Stomach (tissue), 9 donors: ENCODE results near the gene ENPP4. TPM values are rescaled to one million over a fixed set of nuclear protein-coding genes. Genes with fewer than 3 reads are reported as not detected.

ENCODE experiments used
- DNase-seq, 2 donors: peaks; one replicate each; pipeline versions ENCODE4 v3.0.0 to v3.0.0-alpha.2; 2013 to 2019
- H3K27ac ChIP-seq, 5 donors: fragments of 200-600 bp in 4 of 5; sonication (generic) in 4 of 5; one replicate each; pipeline ENCODE4 v1.5.1; 2013 to 2019; ENCODE audit warnings: mild to moderate bottlenecking in 1 of 5, moderate library complexity in 1 of 5
- H3K27me3 ChIP-seq, 3 donors: fragments of 200-600 bp; sonication (generic); one replicate each; pipeline ENCODE4 v1.5.1; 2017 to 2019; ENCODE audit warnings: mixed run types in 1 of 3
- H3K36me3 ChIP-seq, 4 donors: fragments of 200-600 bp; sonication (generic); 1 replicate in 3 of 4; 2 replicates in 1 of 4; pipeline ENCODE4 v1.5.1; 2016 to 2019
- H3K4me1 ChIP-seq, 4 donors: fragments of 200-600 bp; sonication (generic); one replicate each; pipeline ENCODE4 v1.5.1; 2016 to 2019
- H3K4me3 ChIP-seq, 4 donors: fragments of 200-600 bp; sonication (generic) in 3 of 4; one replicate each; pipeline ENCODE4 v1.5.1; 2016 to 2019; ENCODE audit warnings: mild to moderate bottlenecking in 1 of 4
- H3K9me3 ChIP-seq, 4 donors: fragments of 200-600 bp; sonication (generic); one replicate each; pipeline ENCODE4 v1.5.1; 2016 to 2019
- EP300 ChIP-seq: sonication (generic); formaldehyde crosslinking; IDR thresholded peaks from one replicate; pipeline ENCODE4 v1.6.1; 2017; ENCODE audit warnings: antibody characterized with exemption
- POLR2A ChIP-seq, 4 donors: fragments of 450-650 bp; IDR thresholded peaks; one replicate each; pipeline ENCODE4 v1.6.1; 2016; ENCODE audit warnings: antibody characterized with exemption in 4 of 4, control low read depth in 2 of 4, mild to moderate bottlenecking in 1 of 4, moderate library complexity in 1 of 4
- POLR2AphosphoS5 ChIP-seq, 3 donors: sonication (generic); formaldehyde crosslinking; IDR thresholded peaks; one replicate each; pipeline ENCODE4 v1.6.1; 2016; ENCODE audit warnings: antibody characterized with exemption in 3 of 3
- WGBS, 5 donors: extraction: QIAGEN DNeasy Blood & Tissue Kit in 3 of 5; methylation state at CpG; one replicate each; pipeline versions ENCODE4 v1.1.5 to v1.1.7; 2013 to 2018; 5-methylcytosine and 5-hydroxymethylcytosine counted together
- intact Hi-C: fragments of 100-400 bp; cut with DNase I; formaldehyde crosslinking; loops from one replicate; pipeline ENCODE4 v1.15.1; 2023; ENCODE audit warnings: low total_unique reads
- polyA plus RNA-seq, 3 donors: library from polyadenylated mRNA; stranded (reverse); fragments of 200-250 nt; gene quantifications; one replicate each; pipeline ENCODE4 v1.2.3, GENCODE V29; 2013
- total RNA-seq, 5 donors: library from RNA; depleted of rRNA; stranded (reverse); fragments of >200 nt; gene quantifications; one replicate each; pipeline versions ENCODE4 v1.1.0 to v1.2.3, GENCODE V29; 2014 to 2016
- TF ChIP-seq, protein P1 (sequence below), 7 experiments: fragments of 450-650 bp in 4 of 7; fragments of 200-600 bp in 3 of 7; sonication (generic) in 3 of 7; IDR thresholded peaks; one replicate each; pipeline ENCODE4 v1.5.1; 2016 to 2019; ENCODE audit warnings: antibody characterized with exemption in 7 of 7, control low read depth in 2 of 7, mild to moderate bottlenecking in 1 of 7
- donor health status: healthy with polysubstance abuse.
- donor health status: Bipolar disorder and iron deficiency.
- donor health status: healthy.

Gene ENPP4
- total and polyA plus RNA-seq, 8 donors = 2.3 to 24.6 (median 6.4) TPM

DNA sequence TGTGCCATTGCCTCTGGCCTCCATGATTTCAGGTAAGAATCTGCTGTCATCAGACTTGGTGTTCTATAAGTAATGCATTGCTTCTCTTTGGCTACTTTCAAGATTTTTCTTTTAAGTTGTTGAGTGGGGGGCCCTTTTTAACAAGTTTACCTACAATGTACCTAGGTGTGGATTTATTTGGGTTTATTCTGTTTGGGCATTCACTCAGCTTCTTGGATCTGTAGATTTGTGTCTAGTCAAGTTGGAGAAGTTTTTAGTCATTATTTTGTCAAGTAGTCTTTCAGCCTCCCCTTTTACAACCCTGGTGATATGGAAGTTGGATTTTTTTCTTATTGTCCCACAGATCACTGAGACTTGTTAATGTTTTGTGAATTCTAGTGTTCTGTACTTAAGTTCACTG, 26.9 kb downstream of the ENPP4 start:
- intact Hi-C loops = no loop called here
- no peak overlapping the region for H3K4me3 ChIP-seq
- DNase-seq = no peak
- H3K4me1 ChIP-seq = no peaks in the 10 kb centered on the region
- H3K36me3 ChIP-seq = no peaks in the 10 kb centered on the region
- no peak overlapping the region for H3K27ac ChIP-seq
- no peaks in the 10 kb centered on the region for H3K9me3 ChIP-seq
- TF ChIP-seq POLR2A (IDR thresholded peaks at IDR 0.05) (no peak), EP300 (no peak), POLR2AphosphoS5 (IDR thresholded peaks at IDR 0.05) (no peak)
- TF ChIP-seq, protein P1, sequence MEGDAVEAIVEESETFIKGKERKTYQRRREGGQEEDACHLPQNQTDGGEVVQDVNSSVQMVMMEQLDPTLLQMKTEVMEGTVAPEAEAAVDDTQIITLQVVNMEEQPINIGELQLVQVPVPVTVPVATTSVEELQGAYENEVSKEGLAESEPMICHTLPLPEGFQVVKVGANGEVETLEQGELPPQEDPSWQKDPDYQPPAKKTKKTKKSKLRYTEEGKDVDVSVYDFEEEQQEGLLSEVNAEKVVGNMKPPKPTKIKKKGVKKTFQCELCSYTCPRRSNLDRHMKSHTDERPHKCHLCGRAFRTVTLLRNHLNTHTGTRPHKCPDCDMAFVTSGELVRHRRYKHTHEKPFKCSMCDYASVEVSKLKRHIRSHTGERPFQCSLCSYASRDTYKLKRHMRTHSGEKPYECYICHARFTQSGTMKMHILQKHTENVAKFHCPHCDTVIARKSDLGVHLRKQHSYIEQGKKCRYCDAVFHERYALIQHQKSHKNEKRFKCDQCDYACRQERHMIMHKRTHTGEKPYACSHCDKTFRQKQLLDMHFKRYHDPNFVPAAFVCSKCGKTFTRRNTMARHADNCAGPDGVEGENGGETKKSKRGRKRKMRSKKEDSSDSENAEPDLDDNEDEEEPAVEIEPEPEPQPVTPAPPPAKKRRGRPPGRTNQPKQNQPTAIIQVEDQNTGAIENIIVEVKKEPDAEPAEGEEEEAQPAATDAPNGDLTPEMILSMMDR (IDR thresholded peaks at IDR 0.05) = no peak
- H3K27me3 ChIP-seq = no peaks in the 10 kb centered on the region

DNA sequence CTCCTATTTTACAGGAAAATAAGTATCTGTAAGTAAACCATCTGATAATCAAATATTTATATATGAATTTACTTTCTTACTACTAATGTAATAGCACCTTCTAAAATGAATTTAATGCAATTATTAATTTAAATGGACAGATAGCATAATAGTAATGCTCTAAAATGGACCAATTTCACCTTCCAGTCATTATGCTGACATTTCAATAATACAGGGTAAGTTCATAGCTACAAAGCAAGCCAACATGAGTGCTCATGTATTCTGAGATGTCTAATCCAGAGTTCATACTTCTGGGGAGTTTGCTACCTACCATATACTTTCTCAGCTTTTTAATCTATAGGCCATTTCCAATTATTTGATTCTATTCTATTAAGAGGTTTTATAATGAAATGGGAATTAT, 29.4 kb downstream of the ENPP4 start:
- intact Hi-C loops = no loop called here

DNA sequence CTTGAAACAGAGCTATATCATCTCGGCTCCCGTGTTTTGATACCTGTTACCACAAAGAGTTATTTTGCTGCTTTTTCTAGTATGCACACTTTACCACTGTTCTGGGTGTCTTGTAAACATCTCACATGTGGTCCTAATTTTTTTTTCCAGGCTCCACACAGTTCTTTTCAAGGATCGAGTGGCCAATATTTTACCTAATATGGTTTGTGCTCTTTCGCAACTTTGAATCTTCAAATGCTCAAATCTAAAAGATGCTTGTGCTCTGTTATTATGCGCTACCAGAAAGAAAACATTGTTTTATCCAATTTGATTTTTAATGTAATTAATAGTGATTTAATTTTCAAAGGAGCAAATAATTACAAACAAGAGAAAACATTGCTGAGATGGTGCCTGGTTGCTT, 30.3 kb downstream of the ENPP4 start:
- H3K27me3 ChIP-seq = no peaks in the 10 kb centered on the region

More for the DNA sequence above, 29.4 kb downstream of the ENPP4 start:
- H3K9me3 ChIP-seq = no peaks in the 10 kb centered on the region
- H3K36me3 ChIP-seq = no peaks in the 10 kb centered on the region
- no peaks in the 10 kb centered on the region for H3K4me1 ChIP-seq
- TF ChIP-seq, protein P1 (IDR thresholded peaks at IDR 0.05) = no peak
- TF ChIP-seq POLR2AphosphoS5 (IDR thresholded peaks at IDR 0.05) = no peak
- TF ChIP-seq POLR2A (IDR thresholded peaks at IDR 0.05) = no peak
- H3K4me3 ChIP-seq = no peak overlapping the region
- H3K27me3 ChIP-seq = no peaks in the 10 kb centered on the region
- H3K27ac ChIP-seq = no peak overlapping the region
- DNase-seq = no peak

DNA sequence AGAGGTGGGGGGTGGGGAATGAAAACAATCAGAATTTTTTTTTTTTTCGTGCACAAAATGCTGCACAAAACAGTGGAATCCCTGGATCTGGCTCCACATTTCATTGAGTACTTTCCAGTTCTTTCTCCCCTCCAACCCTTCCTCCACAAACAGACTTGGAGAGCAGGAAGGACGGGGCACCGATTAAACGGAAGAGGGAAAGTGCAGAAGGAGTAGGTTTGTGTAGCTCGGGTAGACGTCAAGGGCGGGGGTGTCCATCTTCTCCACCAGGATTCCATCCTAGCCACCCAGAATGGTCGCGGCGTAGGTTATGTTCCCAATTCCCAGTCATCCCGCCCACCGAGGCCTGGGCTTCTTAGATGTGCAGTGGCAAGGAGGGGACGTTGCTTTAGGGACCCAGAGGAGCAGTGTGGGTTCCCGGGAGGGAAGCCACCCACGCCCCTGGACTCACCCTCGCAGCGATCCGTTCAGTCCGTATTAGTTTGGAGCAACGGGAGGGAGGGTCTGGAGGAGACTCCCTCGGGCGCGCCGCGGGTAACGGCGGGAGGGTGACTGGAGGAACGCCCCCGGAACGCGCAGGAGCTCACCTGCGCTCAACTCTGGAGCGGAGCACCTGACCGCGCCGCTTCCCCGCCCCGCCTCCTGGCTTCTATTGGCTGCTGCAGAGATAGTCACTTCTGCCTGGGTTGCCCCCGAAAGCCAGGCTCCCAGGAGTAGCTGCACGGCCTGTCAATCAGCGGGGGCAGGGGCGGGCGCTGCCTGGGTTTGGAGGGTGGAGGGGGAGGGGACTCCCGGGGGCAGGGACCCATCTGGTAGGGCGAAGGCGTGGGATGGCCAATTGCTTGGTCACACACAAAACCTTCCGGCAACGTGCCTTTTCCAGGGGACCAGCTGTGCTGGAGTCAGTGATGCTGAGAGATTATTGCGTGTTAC, 40.8 kb downstream of the ENPP4 start, which contains the start of gene ENPP5:
Gene ENPP5, minus strand, starts transcription at position 624 of the 933 bp plus-strand sequence. CDS start 2,718 bp downstream, outside the sequence.
- intact Hi-C loops = no loop called here
- Histone ChIP-seq H3K27ac (peak within 1 kb of the TSS; percentile 10 to 67 (median 45)), H3K36me3 (no peaks in the 10 kb centered on the region), H3K9me3 (no peaks in the 10 kb centered on the region), H3K4me1 (peaks cover 0 to 22% (median 18%) of the 10 kb centered on the region in 4 donors), H3K4me3 (peak within 1 kb of the TSS; percentile 65 to 81 (median 74)), H3K27me3 (peaks cover 0 to 6% (median 0%) of the 10 kb centered on the region in 3 donors)
- peak; percentile 89 to 95 for DNase-seq
- TF ChIP-seq POLR2AphosphoS5 (IDR thresholded peaks at IDR 0.05) = peak in 2 of 3 donors; percentile 33 to 52
- TF ChIP-seq, protein P1 (IDR thresholded peaks at IDR 0.05) = no peak
- 1 to 2% (median 1%) methylated on average over 24 to 49 of the region's 49 CpGs for WGBS, 5 donors

More for the DNA sequence above, 30.3 kb downstream of the ENPP4 start:
- intact Hi-C loops = no loop called here
- no peak for TF ChIP-seq POLR2A (IDR thresholded peaks at IDR 0.05)
- TF ChIP-seq, protein P1 (IDR thresholded peaks at IDR 0.05) = no peak
- TF ChIP-seq EP300 = no peak
- TF ChIP-seq POLR2AphosphoS5 (IDR thresholded peaks at IDR 0.05) = no peak
- no peaks in the 10 kb centered on the region for H3K9me3 ChIP-seq
- 87 to 97% (median 93%) methylated on average over 5 of the region's 5 CpGs for WGBS, 5 donors
- DNase-seq = no peak
- no peaks in the 10 kb centered on the region for H3K4me1 ChIP-seq
- H3K4me3 ChIP-seq = no peak overlapping the region
- H3K27ac ChIP-seq = no peak overlapping the region
- no peaks in the 10 kb centered on the region for H3K36me3 ChIP-seq
